Endothelial cell of umbilical vein (primary cell): ENCODE results near the gene MGAT5. TPM values are rescaled to one million over a fixed set of nuclear protein-coding genes. Genes with fewer than 3 reads are reported as not detected.

ENCODE experiments used
- BruUV-seq: library from RNA; stranded (reverse); fragments of 400-500 nt; replicated peaks from 2 replicates; lab custom pipeline; 2021; lab: Mats Ljungman, UMichigan
- CTCF ChIA-PET: fragments of 300-600, 350-600 bp; sonication (Branson Sonifier 250); formaldehyde crosslinking; loops from one replicate; lab custom pipeline; 2021; ENCODE audit warnings: antibody characterized with exemption, inconsistent platforms; lab: Charles Lee
- POLR2A ChIA-PET: fragments of 300-600, 350-600 bp; sonication (Branson Sonifier 250); formaldehyde crosslinking; loops from one replicate; lab custom pipeline; 2021; ENCODE audit warnings: antibody characterized with exemption, inconsistent platforms; lab: Charles Lee
- DNase-seq: peaks from one replicate; pipeline ENCODE4 v3.0.0-alpha.2; 2011; ENCODE audit warnings: low read depth, low spot score
- FAIRE-seq: peaks from 2 replicates; lab custom pipeline; 2011; peaks lifted over from hg19 to GRCh38; lab: Jason Lieb, UNC
- H2AFZ ChIP-seq: 2 replicates; pipeline ENCODE4 v1.6.0; 2012; ENCODE audit warnings: low read depth, low read length, control low read depth, inconsistent platforms
- H3K27ac ChIP-seq: 2 replicates; pipeline ENCODE4 v1.5.1; 2011; ENCODE audit warnings: low read depth, mild to moderate bottlenecking, control low read depth, low read length, moderate library complexity; ENCODE audit not compliant: insufficient read depth
- H3K27me3 ChIP-seq, 2 experiments: 2 replicates each; pipeline versions ENCODE4 v1.6.0 to v1.6.1; 2011; ENCODE audit warnings: low read length in 2 of 2, mixed read lengths in 1 of 2; ENCODE audit not compliant: control insufficient read depth in 2 of 2, insufficient read depth in 2 of 2
- H3K36me3 ChIP-seq, 2 experiments: 2 replicates in 1 of 2; 3 replicates in 1 of 2; pipeline ENCODE4 v1.5.1; 2011; ENCODE audit warnings: low read length in 2 of 2, mild to moderate bottlenecking in 1 of 2, moderate library complexity in 1 of 2; ENCODE audit not compliant: control insufficient read depth in 2 of 2, insufficient read depth in 2 of 2; ENCODE audit errors: extremely low read depth in 1 of 2
- H3K4me1 ChIP-seq: 3 replicates; pipeline ENCODE4 v1.5.1; 2011; ENCODE audit warnings: mild to moderate bottlenecking, low read length; ENCODE audit not compliant: control insufficient read depth, insufficient read depth; ENCODE audit errors: extremely low read depth
- H3K4me2 ChIP-seq: 2 replicates; pipeline ENCODE4 v1.6.1; 2011; ENCODE audit warnings: low read length, control low read depth, mixed read lengths; ENCODE audit not compliant: insufficient read depth
- H3K4me3 ChIP-seq, 3 experiments: fragments of 200-600 bp in 1 of 3; sonication (generic), shearing (Covaris generic) in 1 of 3; replicated peaks in 1 of 3; 2 replicates each; pipeline ENCODE4 v1.5.1; 2011 to 2016; ENCODE audit warnings: control low read depth in 3 of 3, low read length in 3 of 3, mild to moderate bottlenecking in 2 of 3, inconsistent platforms in 1 of 3, low read depth in 1 of 3, moderate library complexity in 1 of 3; ENCODE audit not compliant: insufficient read depth in 1 of 3
- H3K79me2 ChIP-seq: 2 replicates; pipeline ENCODE4 v1.6.0; 2012; ENCODE audit warnings: low read length, inconsistent platforms; ENCODE audit not compliant: control insufficient read depth, insufficient read depth
- H3K9ac ChIP-seq: replicated peaks from 2 replicates; pipeline ENCODE3; 2011; ENCODE audit warnings: low read length, control low read depth; ENCODE audit not compliant: insufficient read depth; ENCODE audit errors: extremely low read depth
- H3K9me1 ChIP-seq: replicated peaks from 3 replicates; pipeline ENCODE4 v1.6.0; 2011; ENCODE audit warnings: mild to moderate bottlenecking, low read length; ENCODE audit not compliant: control insufficient read depth, insufficient read depth; ENCODE audit errors: extremely low read depth
- H3K9me3 ChIP-seq: replicated peaks from 2 replicates; pipeline ENCODE4 v1.5.1; 2012; ENCODE audit warnings: low read length, inconsistent platforms; ENCODE audit not compliant: control insufficient read depth, insufficient read depth
- H4K20me1 ChIP-seq: replicated peaks from 2 replicates; pipeline ENCODE3; 2011; ENCODE audit warnings: mild to moderate bottlenecking, low read length; ENCODE audit not compliant: control insufficient read depth, insufficient read depth; ENCODE audit errors: extremely low read depth
- EZH2 ChIP-seq: IDR thresholded peaks from 2 replicates; pipeline ENCODE4 v1.6.1; 2012; ENCODE audit warnings: borderline replicate concordance, low read depth, mild to moderate bottlenecking, moderate library complexity, low read length, inconsistent platforms; ENCODE audit not compliant: severe bottlenecking
- FOS ChIP-seq: IDR thresholded peaks from 2 replicates; pipeline ENCODE4 v1.6.1; 2011; ENCODE audit warnings: mild to moderate bottlenecking, low read length, moderate library complexity, borderline replicate concordance; ENCODE audit not compliant: insufficient read depth
- GATA2 ChIP-seq: IDR thresholded peaks from 2 replicates; pipeline ENCODE4 v1.7.0; 2011; ENCODE audit warnings: low read depth, mild to moderate bottlenecking, moderate library complexity, mixed read lengths, low read length; ENCODE audit not compliant: insufficient read length, insufficient read depth
- JUN ChIP-seq: IDR thresholded peaks from 2 replicates; pipeline ENCODE4 v1.6.1; 2011; ENCODE audit warnings: borderline replicate concordance, low read depth; ENCODE audit not compliant: insufficient read length, insufficient read depth
- POLR2A ChIP-seq: IDR thresholded peaks from 2 replicates; pipeline ENCODE4 v1.6.1; 2012; ENCODE audit warnings: low read depth, mild to moderate bottlenecking, control low read depth, low read length
- POLR2AphosphoS5 ChIP-seq: IDR thresholded peaks from 2 replicates; pipeline ENCODE4 v1.6.1; 2012; ENCODE audit warnings: low read depth, mild to moderate bottlenecking, control low read depth, low read length, moderate library complexity; ENCODE audit not compliant: insufficient read depth
- dilution Hi-C: fragments of 300-500 bp; cut with MboI; formaldehyde crosslinking; loops from one replicate; pipeline ENCODE4 v1.15.0; 2019; ENCODE audit warnings: low sequenced_read_pairs; ENCODE audit not compliant: extremely low pct_ligation_motif_present
- intact Hi-C: fragments of 100-400 bp; cut with micrococcal nuclease; formaldehyde crosslinking; loops from one replicate; pipeline ENCODE4 v1.10.0; 2022
- polyA plus RNA-seq, 4 experiments: library from polyadenylated mRNA; depleted of rRNA in 3 of 4; stranded (reverse) in 3 of 4; unstranded in 1 of 4; fragments of >200 nt; gene quantifications; 2 replicates each; pipeline versions ENCODE4 v1.2.1 to v1.2.3, GENCODE V29; 2011 to 2012; ENCODE audit warnings: missing spikeins in 1 of 4
- total RNA-seq: library from RNA; stranded (reverse); gene quantifications from 2 replicates; pipeline ENCODE4 v1.2.3, GENCODE V29; 2021
- TF ChIP-seq, protein P1 (sequence below): IDR thresholded peaks from 2 replicates; pipeline ENCODE4 v1.6.1; 2011; ENCODE audit not compliant: insufficient read depth, insufficient read length
- TF ChIP-seq, protein P2 (sequence below), 2 donors: IDR thresholded peaks; 1 replicate in 1 of 2; 2 replicates in 1 of 2; pipeline ENCODE4 v1.5.1; 2011; ENCODE audit warnings: low read length in 2 of 2, mild to moderate bottlenecking in 2 of 2, moderate library complexity in 2 of 2, control low read depth in 1 of 2, inconsistent platforms in 1 of 2, low read depth in 1 of 2; ENCODE audit not compliant: insufficient read depth in 1 of 2; ENCODE audit errors: extremely low read depth in 1 of 2

Gene MGAT5
- total and polyA plus RNA-seq, 2 donors (not counting 3 experiments of a cell fraction or from before 2014, with no cell fraction given): 17.7 to 84.1 TPM

- intact Hi-C loops: no loop called here
- H3K27ac ChIP-seq: no peak overlapping the region
- no peaks in the 10 kb centered on the region for H4K20me1 ChIP-seq
- H3K4me1 ChIP-seq: peaks cover 4% of the 10 kb centered on the region
- H3K9me3 ChIP-seq: no peaks in the 10 kb centered on the region
- H3K9me1 ChIP-seq: no peaks in the 10 kb centered on the region
- H3K9ac ChIP-seq: no peak overlapping the region
- ChIA-PET POLR2A (no interaction called here), CTCF (interaction anchor here (0.9 to 1.3 kb wide), 3 partner anchors 9 to 96 kb away, joined by 3 to 4 read pairs (median 3); no protein-coding TSS in a partner anchor)
- no peaks in the 10 kb centered on the region for H3K79me2 ChIP-seq
- no peaks in the 10 kb centered on the region for H3K36me3 ChIP-seq
- H2AFZ ChIP-seq: no peak overlapping the region
- FAIRE-seq: peak; percentile 18
- dilution Hi-C loops: no loop called here
- H3K4me2 ChIP-seq: no peak overlapping the region
- peak; percentile 21 for DNase-seq
- no peaks in the 10 kb centered on the region for H3K27me3 ChIP-seq
- no peak for TF ChIP-seq GATA2
- TF ChIP-seq FOS: no peak
- no peak for TF ChIP-seq EZH2
- BruUV-seq: no TSS peak
- H3K4me3 ChIP-seq: no peak overlapping the region
These were observed 87.6 kb downstream of the MGAT5 start for GRCh38 chr2:134341476-134341875.

GRCh38 chr2:134344954-134345697, 91.3 kb downstream of the MGAT5 start:
- BruUV-seq: no TSS peak
- Histone ChIP-seq H3K4me3 (no peak overlapping the region), H3K4me1 (peaks cover 12% of the 10 kb centered on the region), H3K27ac (no peak overlapping the region), H3K36me3 (no peaks in the 10 kb centered on the region), H3K4me2 (no peak overlapping the region), H3K79me2 (no peaks in the 10 kb centered on the region), H3K9me3 (no peaks in the 10 kb centered on the region), H3K9me1 (no peaks in the 10 kb centered on the region), H3K27me3 (no peaks in the 10 kb centered on the region), H3K9ac (no peak overlapping the region), H2AFZ (no peak overlapping the region), H4K20me1 (no peaks in the 10 kb centered on the region)
- FAIRE-seq (no peak), DNase-seq (no peak)
- POLR2A ChIA-PET: no interaction called here
- TF ChIP-seq, protein P1, sequence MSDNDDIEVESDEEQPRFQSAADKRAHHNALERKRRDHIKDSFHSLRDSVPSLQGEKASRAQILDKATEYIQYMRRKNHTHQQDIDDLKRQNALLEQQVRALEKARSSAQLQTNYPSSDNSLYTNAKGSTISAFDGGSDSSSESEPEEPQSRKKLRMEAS: no peak
- TF ChIP-seq EZH2 (no peak), POLR2AphosphoS5 (no peak), JUN (no peak), GATA2 (no peak), POLR2A (no peak)
- TF ChIP-seq, protein P2, sequence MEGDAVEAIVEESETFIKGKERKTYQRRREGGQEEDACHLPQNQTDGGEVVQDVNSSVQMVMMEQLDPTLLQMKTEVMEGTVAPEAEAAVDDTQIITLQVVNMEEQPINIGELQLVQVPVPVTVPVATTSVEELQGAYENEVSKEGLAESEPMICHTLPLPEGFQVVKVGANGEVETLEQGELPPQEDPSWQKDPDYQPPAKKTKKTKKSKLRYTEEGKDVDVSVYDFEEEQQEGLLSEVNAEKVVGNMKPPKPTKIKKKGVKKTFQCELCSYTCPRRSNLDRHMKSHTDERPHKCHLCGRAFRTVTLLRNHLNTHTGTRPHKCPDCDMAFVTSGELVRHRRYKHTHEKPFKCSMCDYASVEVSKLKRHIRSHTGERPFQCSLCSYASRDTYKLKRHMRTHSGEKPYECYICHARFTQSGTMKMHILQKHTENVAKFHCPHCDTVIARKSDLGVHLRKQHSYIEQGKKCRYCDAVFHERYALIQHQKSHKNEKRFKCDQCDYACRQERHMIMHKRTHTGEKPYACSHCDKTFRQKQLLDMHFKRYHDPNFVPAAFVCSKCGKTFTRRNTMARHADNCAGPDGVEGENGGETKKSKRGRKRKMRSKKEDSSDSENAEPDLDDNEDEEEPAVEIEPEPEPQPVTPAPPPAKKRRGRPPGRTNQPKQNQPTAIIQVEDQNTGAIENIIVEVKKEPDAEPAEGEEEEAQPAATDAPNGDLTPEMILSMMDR (IDR thresholded peaks at IDR 0.05; ENCODE audit: extremely low read depth in 1 of 2, insufficient read depth in 1 of 2, low read depth in 1 of 2, low read length in 2 of 2): no peak
- intact Hi-C loops: no loop called here
- CTCF ChIA-PET: no interaction called here
- dilution Hi-C loops: no loop called here
